ENCODE results near the gene ACTL6B. TPM values are rescaled to one million over a fixed set of nuclear protein-coding genes. Genes with fewer than 3 reads are reported as not detected.

ACTL6B gene
- total and polyA plus RNA-seq, 2 of the 13 experiments (the other 11 are each of a cell fraction or from before 2014, with no cell fraction given): not detected

DNA sequence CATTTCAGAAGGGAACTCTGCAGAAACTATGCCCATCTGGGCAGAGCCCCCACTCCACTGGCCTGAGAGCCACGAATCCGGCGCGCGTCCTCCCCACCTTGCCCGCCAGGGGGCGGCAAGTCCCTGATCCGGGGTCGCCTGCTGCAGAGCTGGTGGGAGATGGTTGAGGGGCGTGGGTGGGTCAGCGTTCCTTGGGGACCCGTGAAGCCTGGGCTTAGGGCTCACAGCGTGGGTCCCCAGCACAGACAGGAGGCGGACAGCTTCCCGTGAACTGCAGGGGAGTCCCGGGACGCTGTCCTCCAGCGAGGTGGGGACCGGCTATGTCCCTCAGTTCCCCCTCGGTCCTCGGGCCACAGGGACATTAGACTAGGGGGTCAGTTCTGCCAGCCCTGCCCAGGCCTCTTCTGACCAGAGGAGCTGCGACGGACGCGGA, 49.1 kb upstream of the ACTL6B start (continued):
- TF ChIP-seq ASH2L (IDR thresholded peaks at IDR 0.05; ENCODE audit: insufficient read length, low read depth, low read length): no peak
- peak; percentile 18; the same call in 1 of the 2 replicates for TF ChIP-seq ZNF609 (CRISPR knock-in tag; IDR thresholded peaks at IDR 0.05; ENCODE audit: borderline replicate concordance)
- TF ChIP-seq ZBTB3 (CRISPR knock-in tag; IDR thresholded peaks at IDR 0.05; ENCODE audit: borderline replicate concordance, low read depth): peak; percentile 81
- no peak; the same call in 1 of the 2 replicates for TF ChIP-seq DNMT1 (CRISPR knock-in tag; IDR thresholded peaks at IDR 0.05)
- no peak for TF ChIP-seq ARNT (IDR thresholded peaks at IDR 0.05)
- no peak for TF ChIP-seq NR3C1 (CRISPR knock-in tag; IDR thresholded peaks at IDR 0.05)
- no peak for TF ChIP-seq HNRNPUL1 (IDR thresholded peaks at IDR 0.05; ENCODE audit: low read depth, low read length)
- TF ChIP-seq KAT2B (IDR thresholded peaks at IDR 0.05; ENCODE audit: borderline replicate concordance, low read depth, low read length): no peak
- TF ChIP-seq KLF13 (CRISPR knock-in tag; IDR thresholded peaks at IDR 0.05): no peak
- TF ChIP-seq ZNF616 (CRISPR knock-in tag; IDR thresholded peaks at IDR 0.05; ENCODE audit: low read depth): no peak
- no peak for TF ChIP-seq ZNF850 (CRISPR knock-in tag; conservative IDR thresholded peaks at IDR 0.05)
- no peak for TF ChIP-seq MIXL1 (CRISPR knock-in tag; IDR thresholded peaks at IDR 0.05)
- no peak for TF ChIP-seq U2AF1 (optimal IDR thresholded peaks at IDR 0.05; ENCODE audit: low read depth, low read length)
- TF ChIP-seq HNF4G (IDR thresholded peaks at IDR 0.05; ENCODE audit: borderline replicate concordance, low read depth, low read length): no peak
- no peak for TF ChIP-seq HNF4G (CRISPR knock-in tag; IDR thresholded peaks at IDR 0.05; ENCODE audit: borderline replicate concordance, low read depth)
- TF ChIP-seq ZNF510 (CRISPR knock-in tag; IDR thresholded peaks at IDR 0.05; ENCODE audit: low read depth): no peak; the same call in 1 of the 2 replicates
- no peak for TF ChIP-seq ZNF235 (CRISPR knock-in tag; IDR thresholded peaks at IDR 0.05; ENCODE audit: borderline replicate concordance)
- no peak for TF ChIP-seq SATB2 (CRISPR knock-in tag; IDR thresholded peaks at IDR 0.05)
- TF ChIP-seq, protein P1, sequence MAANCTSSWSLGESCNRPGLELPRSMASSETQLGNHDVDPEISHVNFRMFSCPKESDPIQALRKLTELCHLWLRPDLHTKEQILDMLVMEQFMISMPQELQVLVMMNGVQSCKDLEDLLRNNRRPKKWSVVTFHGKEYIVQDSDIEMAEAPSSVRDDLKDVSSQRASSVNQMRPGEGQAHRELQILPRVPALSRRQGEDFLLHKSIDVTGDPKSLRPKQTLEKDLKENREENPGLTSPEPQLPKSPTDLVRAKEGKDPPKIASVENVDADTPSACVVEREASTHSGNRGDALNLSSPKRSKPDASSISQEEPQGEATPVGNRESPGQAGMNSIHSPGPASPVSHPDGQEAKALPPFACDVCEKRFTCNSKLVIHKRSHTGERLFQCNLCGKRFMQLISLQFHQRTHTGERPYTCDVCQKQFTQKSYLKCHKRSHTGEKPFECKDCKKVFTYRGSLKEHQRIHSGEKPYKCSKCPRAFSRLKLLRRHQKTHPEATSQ (CRISPR knock-in tag; IDR thresholded peaks at IDR 0.05; ENCODE audit: borderline replicate concordance): no peak
- peak; percentile 66; the same call in 1 of the 2 replicates for TF ChIP-seq ZNF326 (CRISPR knock-in tag; IDR thresholded peaks at IDR 0.05; ENCODE audit: borderline replicate concordance)
- peak; percentile 50; the same call in 1 of the 2 replicates for TF ChIP-seq ZSCAN22 (CRISPR knock-in tag; IDR thresholded peaks at IDR 0.05)
- no peak for TF ChIP-seq ZNF550 (CRISPR knock-in tag; IDR thresholded peaks at IDR 0.05; ENCODE audit: borderline replicate concordance)
- no peak for TF ChIP-seq ZNF496 (CRISPR knock-in tag; IDR thresholded peaks at IDR 0.05; ENCODE audit: insufficient replicate concordance)
- TF ChIP-seq, protein P2, sequence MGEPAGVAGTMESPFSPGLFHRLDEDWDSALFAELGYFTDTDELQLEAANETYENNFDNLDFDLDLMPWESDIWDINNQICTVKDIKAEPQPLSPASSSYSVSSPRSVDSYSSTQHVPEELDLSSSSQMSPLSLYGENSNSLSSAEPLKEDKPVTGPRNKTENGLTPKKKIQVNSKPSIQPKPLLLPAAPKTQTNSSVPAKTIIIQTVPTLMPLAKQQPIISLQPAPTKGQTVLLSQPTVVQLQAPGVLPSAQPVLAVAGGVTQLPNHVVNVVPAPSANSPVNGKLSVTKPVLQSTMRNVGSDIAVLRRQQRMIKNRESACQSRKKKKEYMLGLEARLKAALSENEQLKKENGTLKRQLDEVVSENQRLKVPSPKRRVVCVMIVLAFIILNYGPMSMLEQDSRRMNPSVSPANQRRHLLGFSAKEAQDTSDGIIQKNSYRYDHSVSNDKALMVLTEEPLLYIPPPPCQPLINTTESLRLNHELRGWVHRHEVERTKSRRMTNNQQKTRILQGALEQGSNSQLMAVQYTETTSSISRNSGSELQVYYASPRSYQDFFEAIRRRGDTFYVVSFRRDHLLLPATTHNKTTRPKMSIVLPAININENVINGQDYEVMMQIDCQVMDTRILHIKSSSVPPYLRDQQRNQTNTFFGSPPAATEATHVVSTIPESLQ (CRISPR knock-in tag; conservative IDR thresholded peaks at IDR 0.05): no peak
